Common myeloid progenitor, CD34-positive (primary cell): ENCODE data around the gene ATP8B3.

Experiments used
- CTCF ChIA-PET: fragments of 350-600 bp; sonication (Branson Sonifier 250); formaldehyde crosslinking; loops from one replicate; lab custom pipeline; 2021; ENCODE audit warnings: antibody characterized with exemption; lab: Charles Lee
- POLR2A ChIA-PET: fragments of 350-600 bp; sonication (Branson Sonifier 250); formaldehyde crosslinking; loops from one replicate; lab custom pipeline; 2021; ENCODE audit warnings: antibody characterized with exemption; lab: Charles Lee
- DNase-seq, 3 donors: peaks; one replicate each; pipeline versions ENCODE4 v3.0.0 to v3.0.0-alpha.2; 2013
- H3K27ac ChIP-seq, 2 experiments: 1 replicate in 1 of 2; 2 replicates in 1 of 2; pipeline ENCODE4 v1.7.0; 2013; ENCODE audit warnings: inconsistent platforms in 2 of 2, low read length in 2 of 2, mild to moderate bottlenecking in 2 of 2, low read depth in 1 of 2, moderate library complexity in 1 of 2; ENCODE audit not compliant: severe bottlenecking in 2 of 2, insufficient read depth in 1 of 2, poor library complexity in 1 of 2
- H3K27me3 ChIP-seq, 5 experiments: replicated peaks in 2 of 5; 1 replicate in 3 of 5; 2 replicates in 2 of 5; pipeline versions ENCODE4 v1.6.1 to v1.7.0; 2013; ENCODE audit warnings: low read length in 4 of 5, mild to moderate bottlenecking in 2 of 5, moderate library complexity in 2 of 5, inconsistent platforms in 1 of 5; ENCODE audit not compliant: insufficient read depth in 5 of 5, control insufficient read depth in 4 of 5
- H3K36me3 ChIP-seq, 4 experiments: 1 replicate in 2 of 4; 2 replicates in 2 of 4; pipeline versions ENCODE4 v1.6.1 to v1.7.0; 2013; ENCODE audit warnings: low read length in 3 of 4, control low read depth in 1 of 4, mild to moderate bottlenecking in 1 of 4; ENCODE audit not compliant: control insufficient read depth in 4 of 4, insufficient read depth in 4 of 4
- H3K4me1 ChIP-seq, 4 experiments: 1 replicate in 3 of 4; 2 replicates in 1 of 4; pipeline versions ENCODE4 v1.6.1 to v1.7.1; 2013; ENCODE audit warnings: low read length in 3 of 4, mild to moderate bottlenecking in 3 of 4, control low read depth in 1 of 4, inconsistent platforms in 1 of 4, moderate library complexity in 1 of 4; ENCODE audit not compliant: control insufficient read depth in 4 of 4, insufficient read depth in 4 of 4; ENCODE audit errors: control extremely low read depth in 1 of 4
- H3K4me3 ChIP-seq, 7 experiments: 1 replicate in 4 of 7; 2 replicates in 3 of 7; pipeline versions ENCODE4 v1.5.1 to v1.7.0; 2013; ENCODE audit warnings: mild to moderate bottlenecking in 7 of 7, low read length in 6 of 7, moderate library complexity in 6 of 7, inconsistent platforms in 2 of 7, low read depth in 2 of 7, control low read depth in 1 of 7; ENCODE audit not compliant: insufficient read depth in 4 of 7, control insufficient read depth in 1 of 7; ENCODE audit errors: extremely low read depth in 1 of 7
- H3K9me3 ChIP-seq, 5 experiments: 1 replicate in 4 of 5; 2 replicates in 1 of 5; pipeline versions ENCODE4 v1.6.1 to v1.7.1; 2013; ENCODE audit warnings: low read length in 4 of 5, mild to moderate bottlenecking in 2 of 5, inconsistent platforms in 1 of 5, low read depth in 1 of 5, moderate library complexity in 1 of 5; ENCODE audit not compliant: control insufficient read depth in 4 of 5, insufficient read depth in 2 of 5; ENCODE audit errors: control extremely low read depth in 1 of 5
- WGBS: methylation state at CpG from one replicate; pipeline ENCODE4 v1.1.5; 2013; ENCODE audit not compliant: insufficient coverage; 5-methylcytosine and 5-hydroxymethylcytosine counted together

ATP8B3 gene

DNA sequence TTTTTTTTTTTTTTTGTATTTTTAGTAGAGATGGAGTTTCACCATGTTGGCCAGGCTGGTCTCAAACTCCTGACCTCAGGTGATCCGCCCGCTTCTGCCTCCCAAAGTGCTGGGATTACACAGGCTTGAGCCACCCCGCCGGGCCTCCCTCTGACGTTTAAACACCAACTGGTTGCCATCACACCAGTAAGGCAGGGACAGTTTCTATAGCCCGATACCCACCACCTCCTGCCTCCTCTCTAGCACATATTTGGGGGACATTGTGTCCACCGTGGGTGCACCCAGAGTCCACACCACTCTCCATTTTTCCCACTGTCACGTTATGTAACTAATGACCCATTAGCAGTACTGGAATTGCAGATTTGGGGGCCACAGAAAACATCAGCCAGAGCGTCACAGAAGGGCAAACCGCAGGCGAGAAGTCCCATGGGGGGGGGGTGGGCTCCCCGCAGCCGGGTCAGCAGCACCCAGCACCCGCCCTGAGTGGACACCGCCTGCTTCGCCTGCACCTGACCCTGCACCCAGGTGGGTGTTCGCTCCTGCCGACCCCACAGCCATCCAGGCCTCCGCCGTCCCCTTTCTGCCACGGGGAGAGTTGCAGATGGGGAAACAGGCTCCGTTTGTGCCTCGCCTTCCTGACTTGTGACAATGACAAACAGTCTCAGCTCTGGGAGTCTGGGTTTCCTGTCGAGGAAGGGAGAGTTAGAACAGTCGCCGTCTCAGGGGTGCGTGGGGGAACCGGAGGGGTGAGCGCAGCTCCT is 55.2 kb downstream of the ATP8B3 start:
- Histone ChIP-seq H3K9me3 (no peaks in the 10 kb centered on the region), H3K4me3 (peak overlapping the region in 3 of 7 experiments; percentile 19 to 57 (median 38)), H3K36me3 (no peaks in the 10 kb centered on the region), H3K27ac (no peak overlapping the region), H3K27me3 (peaks cover 0 to 94% (median 43%) of the 10 kb centered on the region in 5 experiments), H3K4me1 (peaks cover 0 to 39% (median 26%) of the 10 kb centered on the region in 4 experiments)
- POLR2A ChIA-PET, result interaction anchor here (0.6 kb wide), 1 partner anchor 151 kb away, joined by 3 read pairs; no protein-coding TSS in a partner anchor
- WGBS, result 3% methylated on average over 18 of the region's 29 CpGs
- DNase-seq, result peak in 1 of 3 donors; percentile 45
- CTCF ChIA-PET, result interaction anchor here (2.1 kb wide), 1 partner anchor 10 kb away, joined by 6 read pairs; no protein-coding TSS in a partner anchor

DNA sequence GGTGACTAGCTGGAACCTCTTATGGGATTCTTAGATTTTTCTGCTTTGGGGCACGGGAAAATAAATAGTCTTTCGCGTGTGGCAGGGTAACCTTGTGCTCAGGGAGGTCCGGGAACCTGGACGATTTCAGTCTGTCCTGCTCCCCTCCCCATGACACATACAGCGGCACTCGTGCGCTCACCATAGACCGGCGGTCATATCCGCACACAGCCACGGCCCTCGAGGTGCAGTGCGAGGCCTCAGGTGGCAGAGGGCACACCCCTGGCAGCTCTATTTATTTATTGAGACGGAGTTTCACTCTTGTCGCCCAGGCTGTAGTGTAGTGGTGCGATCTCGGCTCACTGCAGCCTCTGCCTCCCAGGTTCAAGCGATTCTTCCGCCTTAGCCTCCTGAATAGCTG is 55.8 kb downstream of the ATP8B3 start:
- peak in 1 of 3 donors; percentile 19 for DNase-seq
- ChIA-PET POLR2A (interaction anchor here (0.6 kb wide), 1 partner anchor 150 kb away, joined by 3 read pairs; no protein-coding TSS in a partner anchor), CTCF (interaction anchor here (2.1 kb wide), 1 partner anchor 10 kb away, joined by 6 read pairs; no protein-coding TSS in a partner anchor)
- Histone ChIP-seq H3K9me3 (no peaks in the 10 kb centered on the region), H3K27ac (no peak overlapping the region), H3K36me3 (no peaks in the 10 kb centered on the region), H3K4me3 (no peak overlapping the region), H3K4me1 (peaks cover 0 to 42% (median 28%) of the 10 kb centered on the region in 4 experiments), H3K27me3 (peaks cover 0 to 94% (median 42%) of the 10 kb centered on the region in 5 experiments)
- WGBS, result 6% methylated on average over 14 of the region's 20 CpGs

DNA sequence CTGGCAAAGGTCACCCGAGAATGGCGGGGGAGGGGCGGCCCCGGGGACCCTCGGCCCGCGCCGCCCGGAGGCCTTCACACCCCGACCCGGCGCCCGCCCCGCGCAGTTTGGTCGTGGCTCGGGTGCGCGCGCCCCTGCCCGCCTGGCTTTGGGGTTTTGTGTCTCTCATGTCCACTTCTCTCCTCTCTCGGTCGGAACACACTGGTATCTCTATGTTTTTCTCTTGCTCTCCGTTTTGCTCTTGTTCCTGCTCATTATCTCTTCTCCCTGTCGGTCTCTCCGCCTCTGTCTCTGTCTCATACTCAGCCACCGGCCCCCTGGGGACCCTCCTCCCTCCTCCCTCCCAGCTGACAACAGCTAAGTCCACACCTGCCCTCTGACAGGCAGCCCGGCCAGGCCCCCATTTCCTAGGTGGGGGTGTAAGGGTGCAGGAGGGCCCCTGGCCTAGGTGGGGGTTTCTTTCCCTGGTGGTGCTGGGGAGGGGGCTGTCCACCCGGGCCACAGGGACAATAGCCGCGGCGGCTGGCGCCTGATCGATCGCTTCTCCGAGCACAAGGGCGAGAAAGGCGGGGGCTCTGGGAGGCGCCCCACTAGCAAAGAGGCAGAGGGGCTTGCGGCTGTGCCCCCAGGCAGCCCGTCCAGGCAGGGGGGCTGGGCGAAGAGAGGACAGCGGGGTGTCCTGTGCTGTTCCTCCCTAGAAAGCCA is 56.5 kb downstream of the ATP8B3 start:
- no peaks in the 10 kb centered on the region for H3K36me3 ChIP-seq
- no peak overlapping the region for H3K4me3 ChIP-seq
- CTCF ChIA-PET, result interaction anchor here (2.1 kb wide), 1 partner anchor 9 kb away, joined by 6 read pairs; no protein-coding TSS in a partner anchor
- POLR2A ChIA-PET, result no interaction called here
- peaks cover 0 to 42% (median 28%) of the 10 kb centered on the region in 4 experiments for H3K4me1 ChIP-seq
- no peaks in the 10 kb centered on the region for H3K9me3 ChIP-seq
- WGBS, result 4% methylated on average over 39 of the region's 43 CpGs
- H3K27me3 ChIP-seq, result peaks cover 0 to 94% (median 42%) of the 10 kb centered on the region in 5 experiments
- peak in 1 of 3 donors; percentile 2 for DNase-seq
- no peak overlapping the region for H3K27ac ChIP-seq

DNA sequence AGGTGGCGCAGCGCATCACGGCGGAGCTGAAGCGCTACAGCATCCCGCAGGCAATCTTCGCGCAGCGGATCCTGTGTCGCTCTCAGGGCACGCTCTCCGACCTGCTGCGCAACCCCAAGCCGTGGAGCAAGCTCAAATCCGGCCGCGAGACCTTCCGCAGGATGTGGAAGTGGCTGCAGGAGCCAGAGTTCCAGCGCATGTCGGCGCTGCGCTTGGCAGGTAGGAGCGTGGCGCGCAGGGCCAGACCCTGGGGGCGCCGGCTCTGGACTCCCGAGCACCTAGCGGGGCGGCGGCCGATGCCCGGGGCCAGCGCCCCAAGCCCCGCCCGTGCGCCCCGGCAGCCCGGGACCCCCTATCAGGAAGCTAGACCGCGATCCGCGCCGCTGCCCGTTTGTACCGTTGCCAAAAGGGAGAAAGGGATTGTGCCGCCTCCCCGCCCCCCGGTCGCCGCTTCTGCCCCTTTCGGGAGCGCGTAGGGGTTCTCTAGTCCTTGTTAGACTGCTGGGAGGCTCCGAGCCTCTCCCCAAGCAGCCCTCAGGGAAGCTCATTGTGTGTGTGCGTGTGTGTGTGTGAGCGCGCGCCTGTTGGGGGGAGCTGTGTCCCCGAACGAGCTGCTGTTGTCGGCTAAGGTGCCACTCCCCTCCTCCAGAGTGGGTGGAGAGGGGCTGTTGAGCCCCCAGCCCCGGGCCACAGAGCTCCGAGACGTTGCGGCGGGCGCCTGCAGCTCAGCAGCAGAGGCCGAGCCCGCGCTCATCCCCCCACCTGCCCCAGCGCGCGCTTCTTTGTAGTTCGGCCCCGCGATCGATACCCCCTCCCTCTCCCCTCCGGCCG is 57.2 kb downstream of the ATP8B3 start:
- POLR2A ChIA-PET, result interaction anchor here (0.5 kb wide), 1 partner anchor 122 kb away, joined by 3 read pairs; no protein-coding TSS in a partner anchor
- Histone ChIP-seq H3K36me3 (no peaks in the 10 kb centered on the region), H3K9me3 (no peaks in the 10 kb centered on the region), H3K4me1 (peaks cover 0 to 44% (median 31%) of the 10 kb centered on the region in 4 experiments), H3K27ac (no peak overlapping the region), H3K4me3 (peak overlapping the region in 1 of 7 experiments; percentile 19), H3K27me3 (peaks cover 0 to 94% (median 42%) of the 10 kb centered on the region in 5 experiments)
- CTCF ChIA-PET, result interaction anchor here (0.6 to 2.1 kb wide), 2 partner anchors 8 to 732 kb away, joined by 3 to 6 read pairs; no protein-coding TSS in a partner anchor
- WGBS, result under 1% methylated on average over 71 of the region's 80 CpGs
- DNase-seq, result peak in 2 of 3 donors; percentile 44 to 54

DNA sequence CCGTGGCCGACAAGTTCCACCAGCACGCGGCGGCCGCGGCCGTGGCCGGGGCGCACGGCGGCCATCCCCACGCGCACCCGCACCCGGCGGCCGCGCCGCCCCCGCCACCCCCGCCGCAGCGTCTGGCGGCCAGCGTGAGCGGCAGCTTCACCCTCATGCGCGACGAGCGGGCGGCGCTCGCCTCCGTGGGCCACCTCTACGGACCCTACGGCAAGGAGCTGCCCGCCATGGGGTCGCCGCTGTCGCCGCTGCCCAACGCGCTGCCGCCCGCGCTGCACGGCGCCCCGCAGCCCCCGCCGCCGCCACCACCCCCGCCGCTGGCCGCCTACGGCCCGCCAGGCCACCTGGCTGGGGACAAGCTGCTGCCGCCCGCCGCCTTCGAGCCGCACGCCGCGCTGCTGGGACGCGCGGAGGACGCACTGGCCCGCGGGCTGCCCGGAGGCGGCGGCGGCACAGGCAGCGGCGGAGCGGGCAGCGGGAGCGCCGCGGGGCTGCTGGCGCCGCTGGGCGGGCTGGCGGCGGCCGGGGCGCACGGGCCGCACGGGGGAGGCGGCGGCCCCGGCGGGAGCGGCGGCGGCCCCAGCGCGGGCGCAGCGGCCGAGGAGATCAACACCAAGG is 57.9 kb downstream of the ATP8B3 start:
- H3K27me3 ChIP-seq, result peaks cover 0 to 94% (median 44%) of the 10 kb centered on the region in 5 experiments
- H3K4me1 ChIP-seq, result peaks cover 0 to 51% (median 34%) of the 10 kb centered on the region in 4 experiments
- H3K27ac ChIP-seq, result no peak overlapping the region
- ChIA-PET CTCF (interaction anchor here (0.6 kb wide), 1 partner anchor 732 kb away, joined by 3 read pairs; no protein-coding TSS in a partner anchor), POLR2A (no interaction called here)
- H3K36me3 ChIP-seq, result no peaks in the 10 kb centered on the region
- peak in 1 of 3 donors; percentile 1 for DNase-seq
- WGBS, result 2% methylated on average over 94 of the region's 105 CpGs
- H3K4me3 ChIP-seq, result peak overlapping the region in 1 of 7 experiments; percentile 19
- no peaks in the 10 kb centered on the region for H3K9me3 ChIP-seq
